ENCODE measurements around the gene RASD2. TPM values are rescaled to one million over a fixed set of nuclear protein-coding genes. Genes with fewer than 3 reads are reported as not detected.

Gene RASD2
- total and polyA plus RNA-seq, 2 donors from 2014 or later, result 1.1 to 3.4 TPM

GRCh38 chr22:35590634-35591295, 50.1 kb downstream of the RASD2 start:
- Histone ChIP-seq H3K4me3 (ENCODE audit: low read length in 3 of 3) (no peak overlapping the region), H3K9me3 (ENCODE audit: control insufficient read depth in 2 of 3, insufficient read depth in 1 of 3, low read length in 3 of 3) (no peaks in the 10 kb centered on the region), H3K4me1 (ENCODE audit: control insufficient read depth in 2 of 3, insufficient read depth in 2 of 3, low read depth in 1 of 3, low read length in 3 of 3) (no peaks in the 10 kb centered on the region), H3K27me3 (ENCODE audit: control insufficient read depth, insufficient read depth, low read length) (no peaks in the 10 kb centered on the region), H3K36me3 (ENCODE audit: control insufficient read depth in 2 of 3, insufficient read depth in 3 of 3, low read length in 3 of 3) (no peaks in the 10 kb centered on the region), H3K27ac (ENCODE audit: low read depth in 2 of 2, low read length in 2 of 2) (no peak overlapping the region), H3K9ac (ENCODE audit: low read length in 3 of 3) (no peak overlapping the region)
- intact Hi-C loops (cut with DNase I), result no loop called here
- no peak for TF ChIP-seq CTCF (IDR thresholded peaks at IDR 0.05; ENCODE audit: borderline replicate concordance, extremely low read depth, insufficient read depth)
- DNase-seq (no peak), FAIRE-seq (no peak)

GRCh38 chr22:35591714-35592417, 51.2 kb downstream of the RASD2 start:
- DNase-seq, result no peak
- intact Hi-C loops (cut with DNase I), result no loop called here

GRCh38 chr22:35592418-35592967, 51.9 kb downstream of the RASD2 start:
- Histone ChIP-seq H3K9ac (ENCODE audit: low read length in 3 of 3) (no peak overlapping the region), H3K4me1 (ENCODE audit: control insufficient read depth in 2 of 3, insufficient read depth in 2 of 3, low read depth in 1 of 3, low read length in 3 of 3) (no peaks in the 10 kb centered on the region), H3K27me3 (ENCODE audit: control insufficient read depth, insufficient read depth, low read length) (no peaks in the 10 kb centered on the region), H3K36me3 (ENCODE audit: control insufficient read depth in 2 of 3, insufficient read depth in 3 of 3, low read length in 3 of 3) (no peaks in the 10 kb centered on the region), H3K27ac (ENCODE audit: low read depth in 2 of 2, low read length in 2 of 2) (no peak overlapping the region), H3K9me3 (ENCODE audit: control insufficient read depth in 2 of 3, insufficient read depth in 1 of 3, low read length in 3 of 3) (no peaks in the 10 kb centered on the region), H3K4me3 (ENCODE audit: low read length in 3 of 3) (no peak overlapping the region)
- FAIRE-seq (no peak), DNase-seq (peak in 1 of 5 donors; percentile 34)
- TF ChIP-seq CTCF (IDR thresholded peaks at IDR 0.05; ENCODE audit: borderline replicate concordance, extremely low read depth, insufficient read depth), result no peak
- intact Hi-C loops (cut with DNase I), result no loop called here

More at GRCh38 chr22:35591714-35592417, 51.2 kb downstream of the RASD2 start:
- Histone ChIP-seq H3K4me3 (ENCODE audit: low read length in 3 of 3) (no peak overlapping the region), H3K9ac (ENCODE audit: low read length in 3 of 3) (no peak overlapping the region), H3K27me3 (ENCODE audit: control insufficient read depth, insufficient read depth, low read length) (no peaks in the 10 kb centered on the region), H3K4me1 (ENCODE audit: control insufficient read depth in 2 of 3, insufficient read depth in 2 of 3, low read depth in 1 of 3, low read length in 3 of 3) (no peaks in the 10 kb centered on the region), H3K27ac (ENCODE audit: low read depth in 2 of 2, low read length in 2 of 2) (no peak overlapping the region), H3K36me3 (ENCODE audit: control insufficient read depth in 2 of 3, insufficient read depth in 3 of 3, low read length in 3 of 3) (no peaks in the 10 kb centered on the region), H3K9me3 (ENCODE audit: control insufficient read depth in 2 of 3, insufficient read depth in 1 of 3, low read length in 3 of 3) (no peaks in the 10 kb centered on the region)
- no peak for FAIRE-seq
- no peak for TF ChIP-seq CTCF (IDR thresholded peaks at IDR 0.05; ENCODE audit: borderline replicate concordance, extremely low read depth, insufficient read depth)

Measured in kidney (tissue), 14 donors.